ENCODE measurements around the gene TSPAN31.

TSPAN31 gene

GRCh38 chr12:57735198-57735855, 9.5 kb upstream of the TSPAN31 start:
- DNase-seq (ENCODE audit: low read depth in 3 of 3, low spot score in 1 of 3), result no peak

DNA sequence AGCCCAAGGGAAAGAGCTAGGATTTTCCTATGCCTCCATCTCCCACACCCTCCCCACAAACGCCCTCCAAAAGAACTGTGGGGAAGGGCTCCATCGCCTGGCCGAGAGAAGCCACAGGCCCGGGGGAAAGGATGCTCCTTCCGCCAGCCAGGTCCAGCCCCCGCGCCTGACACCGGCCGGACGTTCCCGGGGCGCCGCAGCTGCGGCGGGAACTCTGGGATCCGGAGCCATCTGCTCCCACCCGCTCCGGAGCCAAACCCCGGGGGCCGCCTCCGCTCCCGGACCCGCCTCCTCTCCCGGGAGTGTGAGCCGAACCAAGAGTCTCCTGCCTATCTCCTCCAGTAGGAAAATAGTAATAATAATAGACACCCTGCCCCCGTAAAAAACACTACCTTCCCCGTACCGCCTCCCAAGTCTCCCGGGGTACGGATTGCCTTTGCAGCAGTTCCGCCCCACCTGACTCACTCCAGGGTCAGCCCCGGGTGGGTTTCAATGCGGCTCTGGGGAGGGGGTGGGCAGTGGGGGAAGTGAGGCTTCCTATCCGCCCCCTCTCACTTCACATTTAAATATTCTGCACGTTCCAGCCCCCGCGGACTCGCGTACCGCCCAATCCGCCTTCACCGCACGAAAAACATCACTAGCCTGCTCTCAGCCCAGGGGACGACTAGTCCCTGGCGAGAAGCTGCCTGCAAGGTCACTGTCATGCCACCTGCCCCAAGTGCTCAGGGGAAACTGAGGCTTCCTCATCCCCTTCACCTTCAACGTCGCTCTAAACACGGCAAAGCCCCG, 8.7 kb upstream of the TSPAN31 start:
- DNase-seq (ENCODE audit: low read depth in 3 of 3, low spot score in 1 of 3), result no peak

- DNase-seq (ENCODE audit: low read depth in 3 of 3, low spot score in 1 of 3), result no peak
Measured at GRCh38 chr12:57736741-57737466, 7.9 kb upstream of the TSPAN31 start.

DNA sequence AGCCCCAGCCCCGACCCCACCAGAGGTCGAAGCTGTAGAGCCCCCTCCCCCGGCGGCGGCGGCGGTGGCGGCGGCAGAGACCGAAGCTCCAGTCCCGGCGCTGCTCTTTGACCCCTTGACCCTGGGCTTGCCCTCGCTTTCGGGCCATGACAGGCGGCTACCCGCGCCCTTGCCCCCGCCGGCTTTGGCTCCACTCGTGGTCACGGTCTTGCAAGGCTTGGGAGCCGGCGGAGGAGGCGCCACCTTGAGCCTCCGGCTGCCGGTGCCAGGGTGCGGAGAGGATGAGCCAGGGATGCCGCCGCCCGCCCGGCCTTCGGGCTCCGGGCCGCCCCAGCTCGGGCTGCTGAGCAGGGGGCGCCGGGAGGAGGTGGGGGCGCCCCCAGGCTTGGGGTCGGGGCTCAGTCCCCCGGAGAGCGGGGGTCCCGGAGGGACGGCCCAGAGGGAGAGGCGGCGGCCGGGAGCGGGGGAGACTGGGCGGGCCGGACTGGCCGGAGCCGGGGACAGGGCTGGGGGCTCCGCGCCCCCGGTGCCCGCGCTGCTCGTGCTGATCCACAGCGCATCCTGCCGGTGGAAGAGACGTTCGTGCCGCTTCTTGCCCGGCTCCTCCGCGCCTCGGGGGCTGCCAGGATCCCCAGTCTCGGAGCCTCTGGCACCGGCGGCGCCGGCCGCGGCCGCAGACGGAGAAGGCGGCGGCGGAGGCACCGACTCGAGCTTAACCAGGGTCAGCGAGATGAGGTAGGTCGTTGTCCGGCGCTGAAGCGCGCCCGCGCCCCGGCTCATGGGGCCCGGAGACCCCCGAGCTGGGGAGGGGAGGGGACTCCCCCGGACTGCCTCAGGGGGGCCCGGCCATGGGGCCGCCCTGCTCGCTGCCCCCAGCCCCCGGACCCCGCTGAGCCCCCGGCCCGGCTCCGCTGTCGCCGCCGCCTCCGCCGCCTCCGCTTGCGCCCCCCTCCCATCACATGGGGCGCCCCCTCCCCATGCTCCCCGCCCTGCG, 7.1 kb upstream of the TSPAN31 start:
- DNase-seq (ENCODE audit: low read depth in 3 of 3, low spot score in 1 of 3), result no peak

DNA sequence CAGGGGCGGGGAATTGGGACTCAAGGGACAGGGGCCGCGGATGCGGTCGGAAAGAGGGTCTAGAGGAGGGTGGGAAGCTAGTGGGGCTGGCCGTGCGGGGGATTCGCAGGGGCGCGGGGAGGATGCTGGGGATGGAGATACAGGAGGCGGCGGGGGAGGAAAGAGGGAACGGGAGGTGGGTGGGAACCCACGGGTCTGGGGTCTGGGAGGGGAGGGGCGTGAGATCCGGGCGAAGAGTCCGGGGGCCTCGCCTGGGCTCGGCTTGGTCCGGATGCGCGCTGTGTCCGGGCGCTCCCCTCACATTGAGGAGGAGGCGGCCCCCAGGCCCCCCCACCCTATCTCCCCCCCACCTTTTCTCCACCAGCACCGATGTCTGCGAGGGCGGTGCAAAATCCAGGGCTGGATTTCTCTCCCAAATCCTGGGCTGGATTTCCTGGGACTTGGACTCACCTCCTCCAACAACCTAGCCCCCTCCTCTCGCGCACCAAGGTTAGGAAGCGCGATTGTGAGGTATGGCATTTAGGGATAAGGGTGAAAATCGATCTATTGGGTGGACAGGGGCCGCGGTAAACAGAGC, 6.1 kb upstream of the TSPAN31 start, which contains the start of gene AGAP2:
TSS of gene AGAP2 (minus strand) at position 82 of the 577 bp plus-strand sequence. CDS start 496 bp downstream, outside the sequence.
- no peak for DNase-seq (ENCODE audit: low read depth in 3 of 3, low spot score in 1 of 3)

DNA sequence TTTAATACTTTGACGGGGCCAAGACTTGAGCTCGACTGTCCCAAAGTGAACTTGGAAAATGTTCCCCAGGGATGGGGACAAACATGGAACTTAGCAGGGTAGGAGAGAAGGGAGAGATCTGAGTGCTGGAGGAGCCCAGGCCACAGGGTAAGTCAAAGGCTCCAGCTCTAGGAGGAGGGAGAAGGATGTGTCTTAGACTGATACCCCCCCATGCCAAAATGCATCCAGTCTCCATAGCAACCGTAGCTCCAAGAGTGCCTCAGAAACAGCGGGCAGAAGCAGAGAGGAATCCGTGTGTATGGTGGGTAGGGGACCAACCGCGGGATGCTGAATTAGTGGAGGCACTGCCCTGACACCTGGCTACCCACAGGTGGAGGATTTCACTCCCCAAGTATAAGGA, 5.5 kb upstream of the TSPAN31 start:
- no peak for DNase-seq (ENCODE audit: low read depth in 3 of 3, low spot score in 1 of 3)

GRCh38 chr12:57739914-57740538, 4.8 kb upstream of the TSPAN31 start:
- no peak for DNase-seq (ENCODE audit: low read depth in 3 of 3, low spot score in 1 of 3)

DNA sequence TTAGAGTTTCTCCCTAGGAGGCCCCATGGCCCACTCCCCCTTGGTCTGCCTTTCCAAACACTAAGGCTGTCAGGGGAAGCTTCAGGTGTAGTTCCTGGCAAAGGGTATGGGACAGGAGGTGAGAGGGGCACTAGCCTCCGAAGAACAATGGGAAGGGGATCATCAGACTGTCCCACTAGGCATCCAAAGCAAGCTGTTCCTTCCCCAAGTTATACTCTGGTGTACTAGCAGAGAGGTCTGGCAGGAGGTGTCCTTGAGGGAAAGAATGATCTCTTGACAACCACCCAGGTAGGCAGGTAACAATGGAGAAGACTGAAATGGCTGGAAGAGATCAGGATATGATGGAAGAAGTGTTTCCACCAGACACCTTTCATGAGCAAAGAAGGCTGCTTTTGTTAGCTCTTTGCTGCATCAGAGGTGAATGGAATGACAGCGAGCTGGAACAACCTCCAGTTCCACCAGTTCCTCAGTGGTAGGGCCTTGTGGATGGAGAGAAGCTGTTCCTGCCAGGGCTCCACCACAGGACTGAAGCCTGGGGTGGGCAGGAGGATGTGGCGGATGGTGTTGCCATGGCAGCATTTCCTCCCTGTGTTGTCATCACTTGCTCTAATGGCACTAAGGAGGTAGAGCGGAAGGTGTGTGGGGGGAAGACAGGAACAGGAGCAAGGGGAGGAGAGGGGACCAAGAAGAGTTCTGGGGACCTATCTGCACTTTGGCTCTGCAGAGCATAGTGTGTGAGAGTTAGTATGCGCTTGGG, 4.0 kb upstream of the TSPAN31 start:
- peak in 2 of 3 donors; percentile 33 to 50 for DNase-seq (ENCODE audit: low read depth in 3 of 3, low spot score in 1 of 3)

DNA sequence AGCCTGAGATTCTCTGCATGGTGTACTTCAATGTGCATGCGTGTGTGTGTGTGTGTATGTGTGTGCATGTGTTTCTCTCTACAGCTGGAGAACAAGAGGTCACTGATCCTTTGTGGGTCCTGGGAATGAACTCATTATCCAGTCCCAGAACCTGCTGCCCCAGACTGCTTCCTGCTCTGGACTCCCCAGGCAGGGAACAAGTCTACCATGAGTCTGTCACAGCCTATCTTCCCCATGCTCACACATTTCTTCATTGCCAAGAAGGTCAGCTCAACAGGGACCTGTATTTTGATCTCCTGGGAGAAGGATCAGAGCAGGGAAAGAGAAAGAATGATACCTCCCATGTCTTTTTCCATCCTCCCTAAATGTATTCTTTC, 3.4 kb upstream of the TSPAN31 start:
- no peak for DNase-seq (ENCODE audit: low read depth in 3 of 3, low spot score in 1 of 3)

GRCh38 chr12:57741844-57742738, 2.7 kb upstream of the TSPAN31 start:
- DNase-seq (ENCODE audit: low read depth in 3 of 3, low spot score in 1 of 3), result peak in 2 of 3 donors; percentile 51 to 53

- DNase-seq (ENCODE audit: low read depth in 3 of 3, low spot score in 1 of 3), result no peak
Measured at GRCh38 chr12:57743769-57744168, 1.1 kb upstream of the TSPAN31 start.

DNA sequence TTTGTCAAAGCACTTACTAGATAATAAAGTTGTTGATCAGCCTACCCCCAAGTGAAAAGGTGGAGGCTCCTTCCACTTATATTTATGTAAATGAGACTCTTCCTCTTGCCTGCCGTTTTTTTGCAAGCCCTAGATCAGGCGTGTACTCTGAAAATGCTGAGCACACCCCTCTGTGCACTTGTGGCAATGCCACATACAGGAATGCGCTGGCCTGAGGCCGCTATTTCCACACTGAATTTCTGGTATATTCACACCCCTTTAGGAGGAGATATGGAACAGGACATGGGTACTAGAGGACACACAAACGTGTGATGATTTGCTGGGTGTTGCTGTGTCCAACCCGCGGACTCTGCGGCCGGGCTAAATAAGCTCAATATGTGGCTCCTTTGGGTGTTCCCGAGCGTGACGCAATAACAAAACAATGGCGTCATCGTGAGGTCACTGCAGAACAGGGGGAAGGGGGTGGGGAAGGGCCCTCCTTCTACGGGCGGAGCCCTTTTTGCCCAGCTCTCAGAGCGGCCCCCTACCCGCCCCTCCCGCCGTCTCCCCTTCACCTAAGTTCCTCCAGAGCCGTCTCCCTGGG, 554 bp upstream of the TSPAN31 start:
- DNase-seq (ENCODE audit: low read depth in 3 of 3, low spot score in 1 of 3), result peak in 2 of 3 donors; percentile 36 to 66

DNA sequence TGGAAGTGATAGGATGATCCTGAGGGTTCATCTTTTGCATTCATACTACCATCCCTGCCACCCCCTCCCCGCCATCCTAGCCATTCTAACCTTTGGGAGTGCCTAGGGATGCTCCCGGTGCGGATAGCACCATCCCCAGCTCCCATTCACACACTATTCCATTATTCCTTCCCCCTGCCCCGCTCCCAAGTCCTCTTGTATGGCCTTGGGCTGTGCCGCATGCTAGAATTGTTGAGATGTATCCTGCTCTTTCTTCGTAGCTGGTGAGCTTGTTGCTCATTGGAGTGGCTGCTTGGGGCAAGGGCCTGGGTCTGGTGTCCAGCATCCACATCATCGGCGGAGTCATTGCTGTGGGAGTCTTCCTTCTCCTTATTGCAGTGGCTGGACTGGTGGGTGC, 644 bp downstream of the TSPAN31 start:
- DNase-seq (ENCODE audit: low read depth in 3 of 3, low spot score in 1 of 3), result no peak

DNA sequence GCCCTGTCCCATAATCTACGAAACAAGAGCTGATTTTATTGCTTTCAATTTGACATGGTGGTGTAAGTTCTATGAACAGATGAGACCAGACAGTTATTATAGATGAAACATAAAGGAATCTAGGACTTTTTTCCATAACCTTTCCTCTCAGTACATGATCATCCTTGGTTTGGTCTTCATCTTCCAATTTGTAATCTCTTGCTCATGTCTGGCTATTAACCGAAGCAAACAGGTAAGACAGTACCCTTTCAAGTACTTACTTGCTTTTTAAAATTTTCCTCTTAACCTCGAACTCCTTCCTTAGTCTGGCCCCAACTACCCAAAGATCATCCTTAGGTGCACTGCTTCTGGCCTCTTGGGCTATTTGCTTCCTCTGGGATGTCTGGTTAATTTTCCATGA, 1.2 kb downstream of the TSPAN31 start:
- no peak for DNase-seq (ENCODE audit: low read depth in 3 of 3, low spot score in 1 of 3)

DNA sequence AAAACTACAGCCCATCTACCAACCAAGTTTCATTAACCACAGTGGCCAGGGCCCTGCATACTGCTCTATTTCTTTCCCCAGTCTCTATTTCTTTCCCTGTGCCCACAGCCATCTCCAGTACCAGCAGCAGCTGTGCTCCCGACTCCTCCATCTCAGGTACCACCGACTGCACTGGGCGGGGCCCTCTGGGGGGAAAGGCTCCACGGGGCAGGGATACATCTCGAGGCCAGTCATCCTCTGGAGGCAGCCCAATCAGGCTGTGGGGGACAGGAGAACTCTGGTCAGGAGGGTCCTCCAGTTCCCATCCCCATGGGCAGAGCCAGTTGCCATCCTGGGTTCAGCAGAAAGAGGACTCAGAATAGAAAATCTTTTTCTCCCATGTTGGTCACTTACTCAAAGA, 4.2 kb downstream of the TSPAN31 start:
- no peak for DNase-seq (ENCODE audit: low read depth in 3 of 3, low spot score in 1 of 3)

GRCh38 chr12:57750561-57751431, 6.0 kb downstream of the TSPAN31 start:
- no peak for DNase-seq (ENCODE audit: low read depth in 3 of 3, low spot score in 1 of 3)

- DNase-seq (ENCODE audit: low read depth in 3 of 3, low spot score in 1 of 3), result no peak
Measured at GRCh38 chr12:57751432-57751787, 6.6 kb downstream of the TSPAN31 start.

All from stimulated activated CD4-positive, alpha-beta T cell treated with anti-CD3 and anti-CD28 coated beads, TNF-alpha, amount 100 ng/mL, for 1 hour (primary cell).